Fibroblast of lung (primary cell): ENCODE measurements around the gene RGS21.

Experiments
- CTCF ChIP-seq, 2 donors: IDR thresholded peaks in 1 of 2; conservative IDR thresholded peaks in 1 of 2; 1 replicate in 1 of 2; 2 replicates in 1 of 2; pipeline ENCODE4 v1.5.1; 2011 to 2012; ENCODE audit warnings: low read length in 2 of 2, control low read depth in 1 of 2, inconsistent platforms in 1 of 2, low read depth in 1 of 2, mild to moderate bottlenecking in 1 of 2
- EZH2 ChIP-seq: IDR thresholded peaks from 2 replicates; pipeline ENCODE4 v1.5.1; 2012; ENCODE audit warnings: low read length, control low read depth, mild to moderate bottlenecking; ENCODE audit errors: missing control alignments

GRCh38 chr1:192407206-192407605 is 90.4 kb downstream of the RGS21 start:
- TF ChIP-seq CTCF (conservative IDR thresholded peaks at IDR 0.05 in 1 of 2, IDR thresholded peaks at IDR 0.05 in 1 of 2; ENCODE audit: low read depth in 1 of 2, low read length in 2 of 2) (no peak), EZH2 (no peak)
